Subcutaneous abdominal adipose tissue (tissue), 5 donors: ENCODE data around the gene ERAS.

Source experiments
- H3K27ac ChIP-seq: one replicate; pipeline ENCODE4 v1.7.0; 2013; ENCODE audit warnings: low read depth, mild to moderate bottlenecking, inconsistent platforms, low read length, moderate library complexity
- H3K27me3 ChIP-seq, 5 donors: one replicate each; pipeline ENCODE4 v1.7.0; 2013; ENCODE audit warnings: low read length in 5 of 5, inconsistent platforms in 1 of 5; ENCODE audit not compliant: control insufficient read depth in 5 of 5, insufficient read depth in 4 of 5
- H3K36me3 ChIP-seq, 5 donors: one replicate each; pipeline ENCODE4 v1.7.0; 2013; ENCODE audit warnings: low read length in 5 of 5; ENCODE audit not compliant: control insufficient read depth in 5 of 5, insufficient read depth in 5 of 5
- H3K4me1 ChIP-seq, 5 donors: one replicate each; pipeline ENCODE4 v1.7.0; 2013; ENCODE audit warnings: low read length in 5 of 5, mild to moderate bottlenecking in 3 of 5, moderate library complexity in 1 of 5; ENCODE audit not compliant: control insufficient read depth in 5 of 5, insufficient read depth in 5 of 5
- H3K4me3 ChIP-seq, 5 donors: one replicate each; pipeline ENCODE4 v1.7.0; 2013; ENCODE audit warnings: low read length in 5 of 5, low read depth in 1 of 5
- H3K9ac ChIP-seq, 5 donors: one replicate each; pipeline ENCODE4 v1.7.0; 2013; ENCODE audit warnings: low read length in 5 of 5, mild to moderate bottlenecking in 4 of 5, moderate library complexity in 3 of 5
- H3K9me3 ChIP-seq, 5 donors: one replicate each; pipeline ENCODE4 v1.7.0; 2013; ENCODE audit warnings: low read length in 5 of 5; ENCODE audit not compliant: control insufficient read depth in 5 of 5
- donor health status: healthy.
- donor health status: healthy.
- donor health status: healthy.
- donor health status: healthy.
- donor health status: healthy.

Gene ERAS

GRCh38 chrX:48786825-48787504 lies 39.3 kb upstream of the ERAS start:
- Histone ChIP-seq H3K4me1 (no peaks in the 10 kb centered on the region), H3K36me3 (no peaks in the 10 kb centered on the region), H3K27me3 (peaks cover 13 to 44% (median 27%) of the 10 kb centered on the region in 5 donors), H3K9me3 (no peaks in the 10 kb centered on the region), H3K9ac (no peak overlapping the region), H3K27ac (no peak overlapping the region), H3K4me3 (no peak overlapping the region)

GRCh38 chrX:48787505-48788443 lies 38.5 kb upstream of the ERAS start:
- no peak overlapping the region for H3K4me3 ChIP-seq

GRCh38 chrX:48789366-48790220 lies 36.7 kb upstream of the ERAS start:
- Histone ChIP-seq H3K27me3 (peaks cover 16 to 51% (median 37%) of the 10 kb centered on the region in 5 donors), H3K9me3 (no peaks in the 10 kb centered on the region), H3K36me3 (no peaks in the 10 kb centered on the region), H3K4me1 (no peaks in the 10 kb centered on the region), H3K27ac (no peak overlapping the region), H3K4me3 (no peak overlapping the region), H3K9ac (no peak overlapping the region)

More at GRCh38 chrX:48787505-48788443, 38.5 kb upstream of the ERAS start:
- H3K27ac ChIP-seq, result no peak overlapping the region
- H3K27me3 ChIP-seq, result peaks cover 16 to 41% (median 28%) of the 10 kb centered on the region in 5 donors
- no peaks in the 10 kb centered on the region for H3K9me3 ChIP-seq
- H3K36me3 ChIP-seq, result no peaks in the 10 kb centered on the region
- H3K9ac ChIP-seq, result no peak overlapping the region
- no peaks in the 10 kb centered on the region for H3K4me1 ChIP-seq

- no peaks in the 10 kb centered on the region for H3K4me1 ChIP-seq
- H3K36me3 ChIP-seq, result no peaks in the 10 kb centered on the region
- H3K4me3 ChIP-seq, result no peak overlapping the region
- H3K9me3 ChIP-seq, result no peaks in the 10 kb centered on the region
- H3K27me3 ChIP-seq, result peaks cover 16 to 51% (median 40%) of the 10 kb centered on the region in 5 donors
- H3K9ac ChIP-seq, result no peak overlapping the region
- H3K27ac ChIP-seq, result no peak overlapping the region
Observed at GRCh38 chrX:48790477-48790876, 35.8 kb upstream of the ERAS start.

GRCh38 chrX:48791063-48791820 lies 35.1 kb upstream of the ERAS start:
- no peaks in the 10 kb centered on the region for H3K9me3 ChIP-seq
- H3K27me3 ChIP-seq, result peaks cover 16 to 50% (median 35%) of the 10 kb centered on the region in 5 donors
- H3K4me1 ChIP-seq, result no peaks in the 10 kb centered on the region
- H3K4me3 ChIP-seq, result no peak overlapping the region
- H3K9ac ChIP-seq, result no peak overlapping the region
- no peak overlapping the region for H3K27ac ChIP-seq
- no peaks in the 10 kb centered on the region for H3K36me3 ChIP-seq

GRCh38 chrX:48792219-48792618 lies 34.1 kb upstream of the ERAS start:
- Histone ChIP-seq H3K27ac (no peak overlapping the region), H3K9me3 (no peaks in the 10 kb centered on the region), H3K27me3 (peaks cover 10 to 43% (median 29%) of the 10 kb centered on the region in 5 donors)

GRCh38 chrX:48793935-48794334 lies 32.4 kb upstream of the ERAS start:
- no peak overlapping the region for H3K27ac ChIP-seq
- peaks cover 4 to 34% (median 19%) of the 10 kb centered on the region in 5 donors for H3K27me3 ChIP-seq
- H3K9me3 ChIP-seq, result no peaks in the 10 kb centered on the region
- H3K4me1 ChIP-seq, result no peaks in the 10 kb centered on the region
- no peak overlapping the region for H3K9ac ChIP-seq
- H3K36me3 ChIP-seq, result no peaks in the 10 kb centered on the region
- no peak overlapping the region for H3K4me3 ChIP-seq

More at GRCh38 chrX:48792219-48792618, 34.1 kb upstream of the ERAS start:
- H3K36me3 ChIP-seq, result no peaks in the 10 kb centered on the region
- no peaks in the 10 kb centered on the region for H3K4me1 ChIP-seq
- H3K4me3 ChIP-seq, result no peak overlapping the region
- no peak overlapping the region for H3K9ac ChIP-seq

- peaks cover 4 to 31% (median 19%) of the 10 kb centered on the region in 5 donors for H3K27me3 ChIP-seq
- no peaks in the 10 kb centered on the region for H3K9me3 ChIP-seq
- H3K4me3 ChIP-seq, result no peak overlapping the region
- H3K4me1 ChIP-seq, result no peaks in the 10 kb centered on the region
- H3K36me3 ChIP-seq, result no peaks in the 10 kb centered on the region
- no peak overlapping the region for H3K9ac ChIP-seq
- no peak overlapping the region for H3K27ac ChIP-seq
Observed at GRCh38 chrX:48794340-48794910, 31.9 kb upstream of the ERAS start.

- no peaks in the 10 kb centered on the region for H3K9me3 ChIP-seq
- H3K9ac ChIP-seq, result no peak overlapping the region
- no peaks in the 10 kb centered on the region for H3K4me1 ChIP-seq
- H3K27ac ChIP-seq, result no peak overlapping the region
- no peak overlapping the region for H3K4me3 ChIP-seq
- no peaks in the 10 kb centered on the region for H3K36me3 ChIP-seq
- H3K27me3 ChIP-seq, result peaks cover 4 to 29% (median 19%) of the 10 kb centered on the region in 5 donors
Observed at GRCh38 chrX:48794911-48795515, 31.3 kb upstream of the ERAS start.
